Ecto neural progenitor cell (in vitro differentiated cells): ENCODE results near the gene TTC21A.
A peak's percentile ranks its signal among the peaks of the same experiment; 100 is the strongest.
"Not testable (repeated sequence)": the region's sequence is repeated elsewhere in the genome, so short reads cannot be mapped to it uniquely, and the experiment has no call there.

Source experiments
- DNase-seq: peaks from one replicate; pipeline ENCODE4 v3.0.0-alpha.2; 2018; ENCODE audit warnings: low spot score

The TTC21A gene

GRCh38 chr3:39107388-39108199 lies at the start of gene TTC21A, which contains the start of gene GORASP1:
TTC21A (plus strand) TSS chr3:39107680; CDS start chr3:39107838, 158 bp downstream.
GORASP1 (minus strand) TSS chr3:39107627; CDS start chr3:39107541, 86 bp downstream.
- DNase-seq: peak; percentile 89

GRCh38 chr3:39061228-39061627 lies 46.3 kb upstream of the TTC21A start:
- not testable (repeated sequence) for DNase-seq

GRCh38 chr3:39062180-39062579 lies 45.3 kb upstream of the TTC21A start:
- no peak for DNase-seq

- DNase-seq: no peak
These were observed 44.3 kb upstream of the TTC21A start for GRCh38 chr3:39063143-39063542.

- no peak for DNase-seq
These were observed 42.8 kb upstream of the TTC21A start for GRCh38 chr3:39064646-39065045.

GRCh38 chr3:39065197-39065596 lies 42.3 kb upstream of the TTC21A start:
- DNase-seq: no peak

GRCh38 chr3:39067286-39067685 lies 40.2 kb upstream of the TTC21A start:
- DNase-seq: no peak

GRCh38 chr3:39068556-39068955 lies 38.9 kb upstream of the TTC21A start:
- no peak for DNase-seq

GRCh38 chr3:39075910-39076309 lies 31.6 kb upstream of the TTC21A start:
- no peak for DNase-seq

GRCh38 chr3:39079530-39079929 lies 27.9 kb upstream of the TTC21A start:
- DNase-seq: no peak

- DNase-seq: no peak
These were observed 27.5 kb upstream of the TTC21A start for GRCh38 chr3:39080026-39080425.

GRCh38 chr3:39082666-39083313 lies 24.7 kb upstream of the TTC21A start:
- DNase-seq: no peak

- DNase-seq: no peak
These were observed 21.3 kb upstream of the TTC21A start for GRCh38 chr3:39086144-39086543.

- no peak for DNase-seq
These were observed 19.0 kb upstream of the TTC21A start for GRCh38 chr3:39088456-39088855.

GRCh38 chr3:39088889-39089288 lies 18.6 kb upstream of the TTC21A start:
- DNase-seq: no peak

- DNase-seq: no peak
These were observed 16.6 kb upstream of the TTC21A start for GRCh38 chr3:39090922-39091321.

GRCh38 chr3:39094851-39095677 lies 12.4 kb upstream of the TTC21A start:
- no peak for DNase-seq

GRCh38 chr3:39095778-39096177 lies 11.7 kb upstream of the TTC21A start:
- no peak for DNase-seq

GRCh38 chr3:39096775-39097174 lies 10.7 kb upstream of the TTC21A start:
- DNase-seq: no peak

- no peak for DNase-seq
These were observed 9.6 kb upstream of the TTC21A start for GRCh38 chr3:39097716-39098472.

GRCh38 chr3:39098473-39099000 lies 8.9 kb upstream of the TTC21A start:
- DNase-seq: no peak

- DNase-seq: no peak
These were observed 8.2 kb upstream of the TTC21A start for GRCh38 chr3:39099242-39099641.
